Trophoblast cell (in vitro differentiated cells and primary cell): ENCODE results near the gene HMGN1.

Source experiments
- DNase-seq, 2 donors: peaks; one replicate each; pipeline ENCODE4 v3.0.0-alpha.2; 2016
- H2AFZ ChIP-seq: 2 replicates; pipeline ENCODE4 v1.6.1; 2013; ENCODE audit warnings: low read length, moderate library complexity, mild to moderate bottlenecking; ENCODE audit not compliant: insufficient read depth, poor library complexity
- H2AK5ac ChIP-seq: 2 replicates; pipeline ENCODE4 v1.6.1; 2013; ENCODE audit warnings: mild to moderate bottlenecking, low read length
- H2BK120ac ChIP-seq: 2 replicates; pipeline ENCODE4 v1.6.1; 2013; ENCODE audit warnings: low read length, mild to moderate bottlenecking, moderate library complexity; ENCODE audit not compliant: insufficient read depth, poor library complexity
- H2BK12ac ChIP-seq: 2 replicates; pipeline ENCODE4 v1.6.1; 2013; ENCODE audit warnings: mild to moderate bottlenecking, low read length, moderate library complexity
- H2BK5ac ChIP-seq: 2 replicates; pipeline ENCODE4 v1.6.1; 2013; ENCODE audit warnings: low read length, low read depth, moderate library complexity, mild to moderate bottlenecking; ENCODE audit not compliant: poor library complexity
- H3K14ac ChIP-seq: 2 replicates; pipeline ENCODE4 v1.6.1; 2013; ENCODE audit warnings: mild to moderate bottlenecking, low read length
- H3K18ac ChIP-seq: 2 replicates; pipeline ENCODE4 v1.6.1; 2013; ENCODE audit warnings: mild to moderate bottlenecking, low read length
- H3K23ac ChIP-seq: 2 replicates; pipeline ENCODE4 v1.6.1; 2013; ENCODE audit warnings: low read length
- H3K27ac ChIP-seq: 2 replicates; pipeline ENCODE4 v1.5.1; 2013; ENCODE audit warnings: low read depth, mild to moderate bottlenecking, inconsistent platforms, low read length, moderate library complexity
- H3K27me3 ChIP-seq: 2 replicates; pipeline ENCODE4 v1.6.1; 2013; ENCODE audit warnings: inconsistent platforms, mild to moderate bottlenecking, low read length, moderate library complexity; ENCODE audit not compliant: insufficient read depth
- H3K36me3 ChIP-seq, 2 experiments: 1 replicate in 1 of 2; 2 replicates in 1 of 2; pipeline ENCODE4 v1.6.1; 2013; ENCODE audit warnings: low read length in 2 of 2, mild to moderate bottlenecking in 2 of 2, moderate library complexity in 1 of 2; ENCODE audit not compliant: insufficient read depth in 2 of 2, control insufficient read depth in 1 of 2
- H3K4ac ChIP-seq: 2 replicates; pipeline ENCODE4 v1.6.1; 2013; ENCODE audit warnings: low read depth, mild to moderate bottlenecking, low read length, moderate library complexity
- H3K4me1 ChIP-seq, 2 experiments: 1 replicate in 1 of 2; 2 replicates in 1 of 2; pipeline ENCODE4 v1.6.1; 2013; ENCODE audit warnings: low read length in 2 of 2, mild to moderate bottlenecking in 2 of 2, moderate library complexity in 1 of 2; ENCODE audit not compliant: insufficient read depth in 2 of 2, control insufficient read depth in 1 of 2
- H3K4me2 ChIP-seq: 2 replicates; pipeline ENCODE4 v1.6.1; 2013; ENCODE audit warnings: inconsistent platforms, mild to moderate bottlenecking, low read length, moderate library complexity
- H3K4me3 ChIP-seq: 2 replicates; pipeline ENCODE4 v1.5.1; 2013; ENCODE audit warnings: mild to moderate bottlenecking, low read depth, low read length, inconsistent platforms
- H3K79me1 ChIP-seq: one replicate; pipeline ENCODE4 v1.6.1; 2013; ENCODE audit warnings: low read length
- H3K79me2 ChIP-seq: 2 replicates; pipeline ENCODE4 v1.6.1; 2013; ENCODE audit warnings: low read length, mild to moderate bottlenecking; ENCODE audit not compliant: control insufficient read depth, insufficient read depth, poor library complexity
- H3K9ac ChIP-seq: 2 replicates; pipeline ENCODE4 v1.6.1; 2013; ENCODE audit warnings: mild to moderate bottlenecking, low read length
- H3K9me3 ChIP-seq: 2 replicates; pipeline ENCODE4 v1.6.1; 2013; ENCODE audit warnings: low read depth, mild to moderate bottlenecking, control low read depth, inconsistent platforms, low read length; ENCODE audit not compliant: insufficient read depth
- H4K12ac ChIP-seq: 2 replicates; pipeline ENCODE4 v1.6.1; 2013; ENCODE audit warnings: low read depth, mild to moderate bottlenecking, low read length, moderate library complexity
- H4K8ac ChIP-seq: 2 replicates; pipeline ENCODE4 v1.6.1; 2013; ENCODE audit warnings: low read depth, mild to moderate bottlenecking, low read length, moderate library complexity
- H4K91ac ChIP-seq: one replicate; pipeline ENCODE4 v1.6.1; 2013; ENCODE audit warnings: low read depth, mild to moderate bottlenecking, low read length, moderate library complexity
- WGBS: extraction: QIAGEN DNeasy Blood & Tissue Kit; methylation state at CpG from one replicate; pipeline ENCODE4 v1.1.7; 2013; ENCODE audit warnings: missing lambda C conversion rate; ENCODE audit not compliant: insufficient read length, insufficient coverage; ENCODE audit errors: extremely low coverage; 5-methylcytosine and 5-hydroxymethylcytosine counted together

The HMGN1 gene

GRCh38 chr21:39345440-39345839 lies 3.4 kb downstream of the HMGN1 start:
- Histone ChIP-seq H3K79me2 (peaks cover 17% of the 10 kb centered on the region), H4K12ac (no peak overlapping the region), H3K79me1 (peaks cover 15% of the 10 kb centered on the region), H3K9me3 (no peaks in the 10 kb centered on the region), H3K4me1 (peaks cover 2 to 9% of the 10 kb centered on the region in 2 experiments), H2BK12ac (no peak overlapping the region), H3K4me3 (no peak overlapping the region), H3K14ac (no peak overlapping the region), H3K23ac (peak overlapping the region; percentile 25), H2AFZ (no peak overlapping the region), H3K36me3 (peaks cover 11 to 28% of the 10 kb centered on the region in 2 experiments), H3K18ac (no peak overlapping the region), H2BK5ac (no peak overlapping the region), H3K4me2 (peak overlapping the region; percentile 11), H4K91ac (no peak overlapping the region), H2BK120ac (no peak overlapping the region), H3K4ac (peak overlapping the region; percentile 43), H2AK5ac (no peak overlapping the region), H3K27me3 (no peaks in the 10 kb centered on the region), H4K8ac (no peak overlapping the region), H3K9ac (no peak overlapping the region), H3K27ac (no peak overlapping the region)
- no CpG with 5 or more reads among the region's 6 CpGs for WGBS
- no peak for DNase-seq

- no peak overlapping the region for H3K4me2 ChIP-seq
- no peak overlapping the region for H2BK12ac ChIP-seq
- no peak overlapping the region for H3K14ac ChIP-seq
- H3K4me3 ChIP-seq: no peak overlapping the region
- H2BK120ac ChIP-seq: no peak overlapping the region
- no peak overlapping the region for H2AK5ac ChIP-seq
- no peak overlapping the region for H4K8ac ChIP-seq
- no peaks in the 10 kb centered on the region for H3K27me3 ChIP-seq
- H3K18ac ChIP-seq: no peak overlapping the region
- H3K9me3 ChIP-seq: no peaks in the 10 kb centered on the region
- H3K23ac ChIP-seq: no peak overlapping the region
- no peak overlapping the region for H3K4ac ChIP-seq
- peaks cover 11 to 28% of the 10 kb centered on the region in 2 experiments for H3K36me3 ChIP-seq
- no CpG with 5 or more reads among the region's 5 CpGs for WGBS
- DNase-seq: no peak
- no peak overlapping the region for H4K91ac ChIP-seq
- peaks cover 14% of the 10 kb centered on the region for H3K79me1 ChIP-seq
- no peak overlapping the region for H3K9ac ChIP-seq
- no peak overlapping the region for H4K12ac ChIP-seq
- peaks cover 0 to 5% of the 10 kb centered on the region in 2 experiments for H3K4me1 ChIP-seq
- no peak overlapping the region for H3K27ac ChIP-seq
- peaks cover 17% of the 10 kb centered on the region for H3K79me2 ChIP-seq
- no peak overlapping the region for H2AFZ ChIP-seq
- no peak overlapping the region for H2BK5ac ChIP-seq
Observed at GRCh38 chr21:39344848-39345247, 4.0 kb downstream of the HMGN1 start.

DNA sequence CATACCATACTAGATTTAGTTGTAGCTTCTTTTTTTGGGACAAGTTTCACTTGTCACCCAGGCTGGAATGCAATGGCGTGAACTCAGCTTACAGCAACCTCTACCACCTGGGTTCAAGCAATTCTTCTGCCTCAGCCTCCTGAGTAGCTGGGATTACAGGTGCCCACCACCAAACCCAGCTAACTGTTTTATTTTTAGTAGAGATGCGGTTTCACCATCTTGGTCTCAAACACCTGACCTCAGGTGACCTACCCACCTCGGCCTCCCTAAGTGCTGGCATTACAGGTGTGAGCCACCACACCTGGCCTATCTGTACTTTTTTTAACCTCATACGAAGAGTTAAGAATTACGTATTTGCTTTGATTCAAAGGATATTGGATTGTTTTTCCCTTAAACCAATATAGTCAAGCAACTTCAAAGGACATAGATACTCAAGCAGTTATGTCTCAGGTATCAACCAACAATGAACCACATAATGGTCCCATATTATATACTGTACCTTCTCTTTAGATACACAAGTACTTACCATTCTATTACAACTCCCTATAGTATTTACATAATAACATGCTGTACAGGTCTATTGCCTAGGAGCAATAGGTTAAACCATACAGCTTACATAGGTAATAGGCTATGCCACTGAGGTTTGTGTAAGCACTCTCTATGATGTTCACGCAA lies 7.5 kb downstream of the HMGN1 start:
- Histone ChIP-seq H3K79me1 (no peaks in the 10 kb centered on the region), H3K9me3 (no peaks in the 10 kb centered on the region), H2BK120ac (no peak overlapping the region), H3K27ac (no peak overlapping the region), H3K18ac (no peak overlapping the region), H2AFZ (no peak overlapping the region), H3K27me3 (no peaks in the 10 kb centered on the region), H3K79me2 (no peaks in the 10 kb centered on the region), H4K91ac (no peak overlapping the region), H3K4me3 (no peak overlapping the region), H4K8ac (no peak overlapping the region), H3K23ac (no peak overlapping the region), H3K36me3 (peaks cover 11 to 28% of the 10 kb centered on the region in 2 experiments), H2BK5ac (no peak overlapping the region), H2BK12ac (no peak overlapping the region), H3K4ac (no peak overlapping the region), H3K14ac (no peak overlapping the region), H3K4me1 (peaks cover 0 to 4% of the 10 kb centered on the region in 2 experiments), H2AK5ac (no peak overlapping the region), H3K4me2 (no peak overlapping the region), H3K9ac (no peak overlapping the region), H4K12ac (no peak overlapping the region)
- no peak for DNase-seq
- WGBS: no CpG with 5 or more reads among the region's 6 CpGs

GRCh38 chr21:39340687-39341086 lies 8.2 kb downstream of the HMGN1 start:
- no peak for DNase-seq
- no peaks in the 10 kb centered on the region for H3K27me3 ChIP-seq
- H4K8ac ChIP-seq: no peak overlapping the region
- no peak overlapping the region for H3K14ac ChIP-seq
- H3K9ac ChIP-seq: no peak overlapping the region
- H2AK5ac ChIP-seq: no peak overlapping the region
- H4K12ac ChIP-seq: no peak overlapping the region
- H2BK12ac ChIP-seq: no peak overlapping the region
- no peak overlapping the region for H3K23ac ChIP-seq
- H3K4me1 ChIP-seq: peaks cover 0 to 2% of the 10 kb centered on the region in 2 experiments
- no peaks in the 10 kb centered on the region for H3K79me1 ChIP-seq
- H3K4me3 ChIP-seq: no peak overlapping the region
- H2AFZ ChIP-seq: no peak overlapping the region
- H2BK5ac ChIP-seq: no peak overlapping the region
- no peak overlapping the region for H3K4me2 ChIP-seq
- no peak overlapping the region for H3K4ac ChIP-seq
- WGBS: no CpG with 5 or more reads among the region's 6 CpGs
- H4K91ac ChIP-seq: no peak overlapping the region
- no peak overlapping the region for H3K18ac ChIP-seq
- H3K27ac ChIP-seq: no peak overlapping the region
- H3K36me3 ChIP-seq: peaks cover 11 to 28% of the 10 kb centered on the region in 2 experiments
- H2BK120ac ChIP-seq: no peak overlapping the region
- no peaks in the 10 kb centered on the region for H3K79me2 ChIP-seq
- no peaks in the 10 kb centered on the region for H3K9me3 ChIP-seq
